ENCODE results near the gene NUBPL. TPM values are rescaled to one million over a fixed set of nuclear protein-coding genes. Genes with fewer than 3 reads are reported as not detected.
"Not testable (repeated sequence)": the region's sequence is repeated elsewhere in the genome, so short reads cannot be mapped to it uniquely, and the experiment has no call there.

The NUBPL gene
- total RNA-seq, 1 donor from 2014 or later: 19.5 TPM

- Mint-ChIP-seq H3K36me3 (ENCODE audit: insufficient read depth) (peaks cover 7% of the 10 kb centered on the region), H3K9me3 (ENCODE audit: low read depth) (peaks cover 59% of the 10 kb centered on the region), H3K27ac (peak overlapping the region; percentile 90), H3K4me3 (ENCODE audit: low read depth) (no peak overlapping the region), H3K4me1 (ENCODE audit: low read depth) (no peaks in the 10 kb centered on the region), H3K27me3 (no peaks in the 10 kb centered on the region)
- no peak for TF ChIP-seq CTCF (IDR thresholded peaks at IDR 0.05; ENCODE audit: unreplicated experiment)
- DNase-seq (ENCODE audit: low spot score, unreplicated experiment): no peak
Observed at GRCh38 chr14:31864937-31865855, 304.0 kb downstream of the NUBPL start.

GRCh38 chr14:31867570-31867969 lies 306.4 kb downstream of the NUBPL start:
- no peak for TF ChIP-seq CTCF (IDR thresholded peaks at IDR 0.05; ENCODE audit: unreplicated experiment)
- H3K36me3 Mint-ChIP-seq (ENCODE audit: insufficient read depth): peaks cover 6% of the 10 kb centered on the region
- H3K9me3 Mint-ChIP-seq (ENCODE audit: low read depth): peaks cover 60% of the 10 kb centered on the region
- no peaks in the 10 kb centered on the region for H3K27me3 Mint-ChIP-seq
- H3K27ac Mint-ChIP-seq: no peak overlapping the region
- H3K4me1 Mint-ChIP-seq (ENCODE audit: low read depth): peaks cover 1% of the 10 kb centered on the region
- no peak overlapping the region for H3K4me3 Mint-ChIP-seq (ENCODE audit: low read depth)
- DNase-seq (ENCODE audit: low spot score, unreplicated experiment): no peak

- not testable (repeated sequence) for H3K4me1 Mint-ChIP-seq (ENCODE audit: low read depth); H3K27me3 Mint-ChIP-seq; H3K36me3 Mint-ChIP-seq (ENCODE audit: insufficient read depth); DNase-seq (ENCODE audit: low spot score, unreplicated experiment); H3K4me3 Mint-ChIP-seq (ENCODE audit: low read depth); H3K27ac Mint-ChIP-seq
- peaks cover 60% of the 10 kb centered on the region for H3K9me3 Mint-ChIP-seq (ENCODE audit: low read depth)
Observed at GRCh38 chr14:31868096-31868495, 306.9 kb downstream of the NUBPL start.

GRCh38 chr14:31876741-31877140 lies 315.5 kb downstream of the NUBPL start:
- no peak for TF ChIP-seq CTCF (IDR thresholded peaks at IDR 0.05; ENCODE audit: unreplicated experiment)
- Mint-ChIP-seq H3K4me3 (ENCODE audit: low read depth) (no peak overlapping the region), H3K4me1 (ENCODE audit: low read depth) (peaks cover 1% of the 10 kb centered on the region), H3K27ac (no peak overlapping the region), H3K27me3 (no peaks in the 10 kb centered on the region), H3K36me3 (ENCODE audit: insufficient read depth) (no peaks in the 10 kb centered on the region), H3K9me3 (ENCODE audit: low read depth) (peaks cover 5% of the 10 kb centered on the region)
- DNase-seq (ENCODE audit: low spot score, unreplicated experiment): no peak

- Mint-ChIP-seq H3K27me3 (no peaks in the 10 kb centered on the region), H3K27ac (no peak overlapping the region), H3K9me3 (ENCODE audit: low read depth) (peaks cover 5% of the 10 kb centered on the region), H3K4me1 (ENCODE audit: low read depth) (no peaks in the 10 kb centered on the region), H3K4me3 (ENCODE audit: low read depth) (no peak overlapping the region), H3K36me3 (ENCODE audit: insufficient read depth) (no peaks in the 10 kb centered on the region)
- TF ChIP-seq CTCF (IDR thresholded peaks at IDR 0.05; ENCODE audit: unreplicated experiment): no peak
- no peak for DNase-seq (ENCODE audit: low spot score, unreplicated experiment)
Observed at GRCh38 chr14:31877255-31877798, 316.1 kb downstream of the NUBPL start.

All from progenitor cell of endocrine pancreas (in vitro differentiated cells).